Body of pancreas (tissue), 4 donors: Measurements from ENCODE around the gene PTPRN2. TPM values are rescaled to one million over a fixed set of nuclear protein-coding genes. Genes with fewer than 3 reads are reported as not detected.

Source experiments
- ATAC-seq: fragments of 150-250 bp; one replicate; pipeline ENCODE4 v1.9.1; 2016
- DNase-seq, 4 donors: peaks; one replicate each; pipeline ENCODE4 v3.0.0-alpha.2; 2019
- H3K27ac ChIP-seq, 4 donors: fragments of 200-600 bp; sonication (generic); 1 replicate in 3 of 4; 2 replicates in 1 of 4; pipeline versions ENCODE4 v1.5.1 to v1.6.1; 2016 to 2019; ENCODE audit warnings: mild to moderate bottlenecking in 1 of 4, mixed read lengths in 1 of 4, moderate library complexity in 1 of 4
- H3K27me3 ChIP-seq, 2 donors: fragments of 200-600 bp; sonication (generic); one replicate each; pipeline ENCODE4 v1.6.0; 2016; ENCODE audit warnings: mild to moderate bottlenecking in 1 of 2
- H3K36me3 ChIP-seq, 2 donors: fragments of 200-600 bp; sonication (generic); replicated peaks in 1 of 2; 2 replicates each; pipeline ENCODE4 v1.5.1; 2016; ENCODE audit warnings: low read depth in 2 of 2; ENCODE audit not compliant: insufficient read depth in 1 of 2
- H3K4me1 ChIP-seq: fragments of 200-600 bp; sonication (generic); one replicate; pipeline ENCODE4 v1.6.0; 2016
- H3K4me3 ChIP-seq, 2 donors: fragments of 200-600 bp; sonication (generic); 1 replicate in 1 of 2; 2 replicates in 1 of 2; pipeline ENCODE4 v1.5.1; 2016 to 2019
- H3K9me3 ChIP-seq, 3 donors: fragments of 200-600 bp; sonication (generic); 1 replicate in 2 of 3; 2 replicates in 1 of 3; pipeline ENCODE4 v1.5.1; 2016
- CTCF ChIP-seq, 7 experiments: fragments of 450-650 bp in 4 of 7; fragments of 200-600 bp in 3 of 7; sonication (generic) in 3 of 7; IDR thresholded peaks; one replicate each; pipeline ENCODE4 v1.5.1; 2016 to 2019; ENCODE audit warnings: antibody characterized with exemption in 7 of 7
- POLR2A ChIP-seq, 3 donors: fragments of 450-650 bp; IDR thresholded peaks; one replicate each; pipeline ENCODE4 v1.6.1; 2016; ENCODE audit warnings: antibody characterized with exemption in 3 of 3, mild to moderate bottlenecking in 2 of 3
- WGBS, 2 donors: methylation state at CpG; one replicate each; pipeline ENCODE4 v1.1.5; 2017; 5-methylcytosine and 5-hydroxymethylcytosine counted together
- intact Hi-C: fragments of 100-400 bp; cut with DNase I; formaldehyde crosslinking; loops from one replicate; pipeline ENCODE4 v1.15.1; 2023
- total RNA-seq, 2 donors: library from RNA; depleted of rRNA; stranded (reverse); fragments of >200 nt; gene quantifications; one replicate each; pipeline ENCODE4 v1.1.0, GENCODE V29; 2016

PTPRN2 gene
- total RNA-seq, 2 donors from 2014 or later, result 31.6 to 76.1 TPM

- H3K27ac ChIP-seq, result peak overlapping the region in 3 of 4 donors; percentile 84 to 92 (median 88)
- intact Hi-C loops, result no loop called here
- no peaks in the 10 kb centered on the region for H3K36me3 ChIP-seq
- WGBS, 2 donors, result 44 to 47% methylated on average over 8 of the region's 8 CpGs
- H3K9me3 ChIP-seq, result no peaks in the 10 kb centered on the region
- no peaks in the 10 kb centered on the region for H3K27me3 ChIP-seq
- no peak overlapping the region for H3K4me3 ChIP-seq
- peaks cover 66% of the 10 kb centered on the region for H3K4me1 ChIP-seq
- ATAC-seq, result no peak
- TF ChIP-seq CTCF (IDR thresholded peaks at IDR 0.05) (no peak), POLR2A (IDR thresholded peaks at IDR 0.05) (no peak)
- no peak for DNase-seq
Measured at GRCh38 chr7:158584407-158584806, 3.2 kb downstream of the PTPRN2 start.

- Histone ChIP-seq H3K27ac (peak overlapping the region in 3 of 4 donors; percentile 84 to 92 (median 88)), H3K4me1 (peaks cover 69% of the 10 kb centered on the region), H3K4me3 (no peak overlapping the region), H3K36me3 (no peaks in the 10 kb centered on the region), H3K9me3 (no peaks in the 10 kb centered on the region), H3K27me3 (no peaks in the 10 kb centered on the region)
- 41 to 44% methylated on average over 6 of the region's 6 CpGs for WGBS, 2 donors
- intact Hi-C loops, result no loop called here
- no peak for ATAC-seq
- no peak for DNase-seq
- no peak for TF ChIP-seq POLR2A (IDR thresholded peaks at IDR 0.05)
- TF ChIP-seq CTCF (IDR thresholded peaks at IDR 0.05), result no peak
Measured at GRCh38 chr7:158583810-158584209, 3.8 kb downstream of the PTPRN2 start.

GRCh38 chr7:158583143-158583542 is 4.5 kb downstream of the PTPRN2 start:
- intact Hi-C loops, result no loop called here
- H3K36me3 ChIP-seq, result no peaks in the 10 kb centered on the region
- H3K4me1 ChIP-seq, result peaks cover 66% of the 10 kb centered on the region
- 34 to 47% methylated on average over 5 of the region's 5 CpGs for WGBS, 2 donors
- peak in 1 of 4 donors; percentile 22 for DNase-seq
- no peaks in the 10 kb centered on the region for H3K27me3 ChIP-seq
- ATAC-seq, result no peak
- no peak overlapping the region for H3K4me3 ChIP-seq
- TF ChIP-seq CTCF (IDR thresholded peaks at IDR 0.05) (no peak), POLR2A (IDR thresholded peaks at IDR 0.05) (no peak)
- H3K27ac ChIP-seq, result peak overlapping the region; percentile 14 to 92 (median 86)
- H3K9me3 ChIP-seq, result no peaks in the 10 kb centered on the region

- H3K9me3 ChIP-seq, result no peaks in the 10 kb centered on the region
- 29 to 33% methylated on average over 6 of the region's 6 CpGs for WGBS, 2 donors
- peak overlapping the region; percentile 78 to 92 (median 86) for H3K27ac ChIP-seq
- no peak overlapping the region for H3K4me3 ChIP-seq
- H3K4me1 ChIP-seq, result peaks cover 64% of the 10 kb centered on the region
- DNase-seq (peak; percentile 50 to 84 (median 56)), ATAC-seq (no peak)
- intact Hi-C loops, result no loop called here
- no peak for TF ChIP-seq POLR2A (IDR thresholded peaks at IDR 0.05)
- no peak for TF ChIP-seq CTCF (IDR thresholded peaks at IDR 0.05)
- no peaks in the 10 kb centered on the region for H3K36me3 ChIP-seq
- no peaks in the 10 kb centered on the region for H3K27me3 ChIP-seq
Measured at GRCh38 chr7:158582089-158582456, 5.5 kb downstream of the PTPRN2 start.

GRCh38 chr7:158581440-158582088 is 6.1 kb downstream of the PTPRN2 start:
- no peaks in the 10 kb centered on the region for H3K27me3 ChIP-seq
- peak; percentile 58 to 82 (median 72) for DNase-seq
- peak in 2 of 3 donors; percentile 47 to 48 for TF ChIP-seq POLR2A (IDR thresholded peaks at IDR 0.05)
- TF ChIP-seq CTCF (IDR thresholded peaks at IDR 0.05), result no peak
- H3K4me3 ChIP-seq, result no peak overlapping the region
- peak overlapping the region; percentile 78 to 92 (median 86) for H3K27ac ChIP-seq
- peak; percentile 88 for ATAC-seq
- peaks cover 61% of the 10 kb centered on the region for H3K4me1 ChIP-seq
- H3K36me3 ChIP-seq, result no peaks in the 10 kb centered on the region
- H3K9me3 ChIP-seq, result no peaks in the 10 kb centered on the region
- 16 to 27% methylated on average over 7 of the region's 7 CpGs for WGBS, 2 donors
- intact Hi-C loops, result no loop called here
